Measurements from ENCODE around the gene TGM5. TPM values are rescaled to one million over a fixed set of nuclear protein-coding genes. Genes with fewer than 3 reads are reported as not detected.

Gene TGM5
- total RNA-seq, 2 donors from 2014 or later, result not detected

DNA sequence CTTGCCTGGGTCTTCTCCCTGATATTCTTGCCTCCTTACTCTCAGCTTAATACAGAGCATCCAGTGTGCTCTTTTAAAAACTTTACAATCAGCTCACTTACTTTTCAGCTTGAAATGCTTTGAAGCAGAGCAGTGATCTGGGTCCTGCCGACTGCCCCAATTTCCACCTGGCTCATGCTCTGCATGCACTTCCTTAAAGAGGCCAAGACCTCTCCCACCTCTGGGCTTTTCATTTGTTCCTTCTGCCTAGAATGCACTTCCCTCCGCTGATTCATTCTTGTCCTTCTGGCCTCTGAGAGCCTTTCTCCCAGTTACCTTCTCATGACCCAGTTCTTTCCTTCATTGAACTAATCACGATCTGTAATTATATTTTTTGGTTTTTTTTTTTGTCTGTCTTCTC lies 83.5 kb downstream of the TGM5 start:
- Mint-ChIP-seq H3K4me1 (peaks cover 2% of the 10 kb centered on the region), H3K4me3 (no peak overlapping the region), H3K36me3 (ENCODE audit: low read depth) (peaks cover 3% of the 10 kb centered on the region), H3K9me3 (no peaks in the 10 kb centered on the region), H3K27me3 (ENCODE audit: insufficient read depth) (no peaks in the 10 kb centered on the region), H3K27ac (no peak overlapping the region)
- Histone ChIP-seq H3K9me3 (ENCODE audit: control insufficient read depth, low read length) (no peaks in the 10 kb centered on the region), H3K27ac (ENCODE audit: low read depth, low read length) (no peak overlapping the region), H3K9ac (ENCODE audit: extremely low read depth, low read length, poor library complexity, severe bottlenecking) (no peak overlapping the region), H3K36me3 (ENCODE audit: control insufficient read depth, insufficient read depth, low read length) (no peaks in the 10 kb centered on the region), H3K27me3 (ENCODE audit: control insufficient read depth, insufficient read depth, low read length, poor library complexity, severe bottlenecking) (no peaks in the 10 kb centered on the region), H3K4me1 (ENCODE audit: control insufficient read depth, insufficient read depth, low read length) (peaks cover 2% of the 10 kb centered on the region), H3K4me3 (ENCODE audit: low read length) (no peak overlapping the region)
- no peak for DNase-seq
- TF ChIP-seq, protein P1, sequence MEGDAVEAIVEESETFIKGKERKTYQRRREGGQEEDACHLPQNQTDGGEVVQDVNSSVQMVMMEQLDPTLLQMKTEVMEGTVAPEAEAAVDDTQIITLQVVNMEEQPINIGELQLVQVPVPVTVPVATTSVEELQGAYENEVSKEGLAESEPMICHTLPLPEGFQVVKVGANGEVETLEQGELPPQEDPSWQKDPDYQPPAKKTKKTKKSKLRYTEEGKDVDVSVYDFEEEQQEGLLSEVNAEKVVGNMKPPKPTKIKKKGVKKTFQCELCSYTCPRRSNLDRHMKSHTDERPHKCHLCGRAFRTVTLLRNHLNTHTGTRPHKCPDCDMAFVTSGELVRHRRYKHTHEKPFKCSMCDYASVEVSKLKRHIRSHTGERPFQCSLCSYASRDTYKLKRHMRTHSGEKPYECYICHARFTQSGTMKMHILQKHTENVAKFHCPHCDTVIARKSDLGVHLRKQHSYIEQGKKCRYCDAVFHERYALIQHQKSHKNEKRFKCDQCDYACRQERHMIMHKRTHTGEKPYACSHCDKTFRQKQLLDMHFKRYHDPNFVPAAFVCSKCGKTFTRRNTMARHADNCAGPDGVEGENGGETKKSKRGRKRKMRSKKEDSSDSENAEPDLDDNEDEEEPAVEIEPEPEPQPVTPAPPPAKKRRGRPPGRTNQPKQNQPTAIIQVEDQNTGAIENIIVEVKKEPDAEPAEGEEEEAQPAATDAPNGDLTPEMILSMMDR (conservative IDR thresholded peaks at IDR 0.05), result no peak
- 80 to 85% methylated on average over 2 to 3 of the region's 3 CpGs for WGBS, 2 experiments (ENCODE audit: insufficient coverage in 1 of 2, insufficient read length in 1 of 2)

Other genes with a start within 250 kb of the TGM5 start
- 10 to 100 TPM; 30.3 to 30.9 TPM for gene UBR1, start 160.9 kb downstream of the TGM5 start, total RNA-seq
- gene TMEM62, start 133.3 kb downstream of the TGM5 start, total RNA-seq, result 10 to 100 TPM in 1 of 2 donors, 1 to 10 TPM in 1; 8.1 to 10.2 TPM
- gene CCNDBP1, start 81.5 kb downstream of the TGM5 start, total RNA-seq, result 10 to 100 TPM; 25.7 to 43.5 TPM
- gene EPB42, start 45.9 kb downstream of the TGM5 start, total RNA-seq, result not detected
- gene TGM7, start 35.3 kb upstream of the TGM5 start, total RNA-seq, result not detected
- 10 to 100 TPM; 12.6 to 13.2 TPM for gene LCMT2, start 63.6 kb upstream of the TGM5 start, total RNA-seq
- 10 to 100 TPM; 44.3 to 45.1 TPM for gene ZSCAN29, start 104.1 kb upstream of the TGM5 start, total RNA-seq
- gene TUBGCP4, start 104.2 kb upstream of the TGM5 start, total RNA-seq, result 10 to 100 TPM; 19.3 to 20.0 TPM
- 100 to 1,000 TPM in 1 of 2 donors, 10 to 100 TPM in 1; 85.4 to 114 TPM for gene TP53BP1, start 226.2 kb upstream of the TGM5 start, total RNA-seq

Data from endodermal cell (in vitro differentiated cells).